Fibroblast of lung (primary cell): ENCODE data around the gene CARMIL1. TPM values are rescaled to one million over a fixed set of nuclear protein-coding genes. Genes with fewer than 3 reads are reported as not detected.
"Not testable (repeated sequence)": the region's sequence is repeated elsewhere in the genome, so short reads cannot be mapped to it uniquely, and the experiment has no call there.

Source experiments
- DNase-seq, 2 donors: peaks; one replicate each; pipeline versions ENCODE4 v3.0.0 to v3.0.0-alpha.2; 2010; ENCODE audit warnings: low read depth in 2 of 2
- H2AFZ ChIP-seq: 2 replicates; pipeline ENCODE4 v1.5.1; 2012; ENCODE audit warnings: low read length, control low read depth, inconsistent platforms
- H3K27ac ChIP-seq: 2 replicates; pipeline ENCODE4 v1.5.1; 2011; ENCODE audit warnings: low read length, control low read depth; ENCODE audit not compliant: insufficient read depth
- H3K27me3 ChIP-seq: 2 replicates; pipeline ENCODE4 v1.5.1; 2011; ENCODE audit warnings: mild to moderate bottlenecking, low read length; ENCODE audit not compliant: control insufficient read depth, insufficient read depth
- H3K36me3 ChIP-seq: 2 replicates; pipeline ENCODE4 v1.5.1; 2011; ENCODE audit warnings: low read length; ENCODE audit not compliant: control insufficient read depth, insufficient read depth
- H3K4me1 ChIP-seq: 2 replicates; pipeline ENCODE4 v1.5.1; 2011; ENCODE audit warnings: low read length; ENCODE audit not compliant: control insufficient read depth, insufficient read depth; ENCODE audit errors: extremely low read depth
- H3K4me2 ChIP-seq: 2 replicates; pipeline ENCODE4 v1.5.1; 2011; ENCODE audit warnings: low read length, control low read depth; ENCODE audit not compliant: insufficient read depth; ENCODE audit errors: extremely low read depth
- H3K4me3 ChIP-seq, 4 experiments: fragments of 200-600 bp in 1 of 4; sonication (generic) in 1 of 4; replicated peaks in 1 of 4; 2 replicates each; pipeline ENCODE4 v1.5.1; 2011 to 2016; ENCODE audit warnings: low read length in 4 of 4, low read depth in 3 of 4, mild to moderate bottlenecking in 3 of 4, control low read depth in 2 of 4, inconsistent platforms in 1 of 4, mixed read lengths in 1 of 4; ENCODE audit not compliant: insufficient read depth in 1 of 4; ENCODE audit errors: control extremely low read depth in 1 of 4
- H3K79me2 ChIP-seq: 2 replicates; pipeline ENCODE4 v1.5.1; 2012; ENCODE audit warnings: mild to moderate bottlenecking, low read length, inconsistent platforms; ENCODE audit not compliant: control insufficient read depth, insufficient read depth
- H3K9ac ChIP-seq: 2 replicates; pipeline ENCODE4 v1.5.1; 2011; ENCODE audit warnings: mild to moderate bottlenecking, low read length, control low read depth; ENCODE audit not compliant: insufficient read depth
- H3K9me3 ChIP-seq: 2 replicates; pipeline ENCODE4 v1.5.1; 2012; ENCODE audit warnings: low read depth, low read length; ENCODE audit not compliant: control insufficient read depth, insufficient read depth
- H4K20me1 ChIP-seq: 2 replicates; pipeline ENCODE4 v1.5.1; 2011; ENCODE audit warnings: low read length; ENCODE audit not compliant: control insufficient read depth, insufficient read depth; ENCODE audit errors: extremely low read depth
- CTCF ChIP-seq, 2 donors: IDR thresholded peaks in 1 of 2; conservative IDR thresholded peaks in 1 of 2; 1 replicate in 1 of 2; 2 replicates in 1 of 2; pipeline ENCODE4 v1.5.1; 2011 to 2012; ENCODE audit warnings: low read length in 2 of 2, control low read depth in 1 of 2, inconsistent platforms in 1 of 2, low read depth in 1 of 2, mild to moderate bottlenecking in 1 of 2
- EZH2 ChIP-seq: IDR thresholded peaks from 2 replicates; pipeline ENCODE4 v1.5.1; 2012; ENCODE audit warnings: low read length, control low read depth, mild to moderate bottlenecking; ENCODE audit errors: missing control alignments
- polyA plus RNA-seq, 2 donors: library from polyadenylated mRNA; depleted of rRNA in 1 of 2; stranded (reverse) in 1 of 2; unstranded in 1 of 2; fragments of >200 nt; gene quantifications; 2 replicates each; pipeline ENCODE4 v1.2.1, GENCODE V29; 2011 to 2012; ENCODE audit warnings: missing spikeins in 1 of 2
- total RNA-seq: library from RNA; depleted of rRNA; stranded (reverse); fragments of >200 nt; gene quantifications from 2 replicates; pipeline ENCODE4 v1.2.1, GENCODE V29; 2014

Gene CARMIL1
- total and polyA plus RNA-seq, 2 donors (not counting 1 experiment from before 2014, with no cell fraction given) = 10.2 to 12.5 TPM

GRCh38 chr6:25441663-25442270 lies 162.6 kb downstream of the CARMIL1 start:
- H3K4me1 ChIP-seq = no peaks in the 10 kb centered on the region
- no peak overlapping the region for H3K9ac ChIP-seq
- TF ChIP-seq EZH2 = no peak
- no peak for TF ChIP-seq CTCF (conservative IDR thresholded peaks at IDR 0.05 in 1 of 2, IDR thresholded peaks at IDR 0.05 in 1 of 2; ENCODE audit: low read depth in 1 of 2, low read length in 2 of 2)
- no peaks in the 10 kb centered on the region for H3K27me3 ChIP-seq
- no peak overlapping the region for H3K4me2 ChIP-seq
- H4K20me1 ChIP-seq = no peaks in the 10 kb centered on the region
- no peak overlapping the region for H3K27ac ChIP-seq
- no peaks in the 10 kb centered on the region for H3K9me3 ChIP-seq
- DNase-seq = no peak
- no peaks in the 10 kb centered on the region for H3K79me2 ChIP-seq
- H3K4me3 ChIP-seq = no peak overlapping the region
- no peaks in the 10 kb centered on the region for H3K36me3 ChIP-seq
- no peak overlapping the region for H2AFZ ChIP-seq

GRCh38 chr6:25442898-25443297 lies 163.7 kb downstream of the CARMIL1 start:
- no peak overlapping the region for H2AFZ ChIP-seq
- TF ChIP-seq EZH2 (no peak), CTCF (conservative IDR thresholded peaks at IDR 0.05 in 1 of 2, IDR thresholded peaks at IDR 0.05 in 1 of 2; ENCODE audit: low read depth in 1 of 2, low read length in 2 of 2) (no peak)
- no peak overlapping the region for H3K9ac ChIP-seq
- no peaks in the 10 kb centered on the region for H3K79me2 ChIP-seq
- no peak overlapping the region for H3K4me2 ChIP-seq
- no peak overlapping the region for H3K4me3 ChIP-seq
- no peaks in the 10 kb centered on the region for H3K4me1 ChIP-seq
- no peak overlapping the region for H3K27ac ChIP-seq
- no peaks in the 10 kb centered on the region for H3K36me3 ChIP-seq
- no peaks in the 10 kb centered on the region for H3K9me3 ChIP-seq
- no peaks in the 10 kb centered on the region for H3K27me3 ChIP-seq
- no peaks in the 10 kb centered on the region for H4K20me1 ChIP-seq
- peak; percentile 31 to 38 for DNase-seq

- not testable (repeated sequence) for H4K20me1 ChIP-seq, H3K9me3 ChIP-seq, H3K36me3 ChIP-seq
Measured at GRCh38 chr6:25444521-25444920, 165.3 kb downstream of the CARMIL1 start.

More at GRCh38 chr6:25444521-25444920, 165.3 kb downstream of the CARMIL1 start:
- H3K4me2 ChIP-seq, H3K79me2 ChIP-seq, DNase-seq, H3K9ac ChIP-seq, H3K4me3 ChIP-seq, H3K27me3 ChIP-seq, H3K27ac ChIP-seq, H3K4me1 ChIP-seq, H2AFZ ChIP-seq: not testable (repeated sequence)
